Left lung (tissue), 10 donors: ENCODE data around the gene AFG1L. TPM values are rescaled to one million over a fixed set of nuclear protein-coding genes. Genes with fewer than 3 reads are reported as not detected.

Experiments
- ATAC-seq: fragments of 200-7000 bp; cut with Tn5 transposase; one replicate; pipeline ENCODE4 v1.9.1; 2020; ENCODE audit warnings: moderate library complexity
- DNase-seq, 4 donors: peaks; one replicate each; pipeline ENCODE4 v3.0.0-alpha.2; 2013 to 2020
- H3K27ac ChIP-seq, 2 donors: fragments of 200-600 bp; sonication (generic) in 1 of 2; one replicate each; pipeline versions ENCODE4 v1.5.0 to v1.8.0; 2020 to 2021
- H3K27me3 ChIP-seq, 2 donors: fragments of 200-600 bp; sonication (generic) in 1 of 2; one replicate each; pipeline versions ENCODE4 v1.5.0 to v1.8.0; 2020 to 2021
- H3K36me3 ChIP-seq, 2 donors: fragments of 200-600 bp; sonication (generic) in 1 of 2; one replicate each; pipeline versions ENCODE4 v1.5.0 to v1.8.0; 2020 to 2021
- H3K4me1 ChIP-seq, 2 donors: fragments of 200-600 bp; one replicate each; pipeline ENCODE4 v1.8.0; 2021
- H3K4me3 ChIP-seq, 2 donors: fragments of 200-600 bp; sonication (generic) in 1 of 2; one replicate each; pipeline versions ENCODE4 v1.5.0 to v1.8.0; 2020 to 2021; ENCODE audit warnings: mild to moderate bottlenecking in 1 of 2
- H3K9me3 ChIP-seq, 2 donors: fragments of 200-600 bp; sonication (generic) in 1 of 2; one replicate each; pipeline versions ENCODE4 v1.5.0 to v1.8.0; 2020 to 2021
- intact Hi-C, 2 donors: fragments of 100-400 bp; cut with DNase I; formaldehyde crosslinking; loops; one replicate each; pipeline versions ENCODE4 v1.11.2 to v1.14.2; 2022
- polyA plus RNA-seq, 6 donors: library from polyadenylated mRNA; unstranded; fragments of 120-200 nt; gene quantifications; one replicate each; pipeline ENCODE4 v1.2.1, GENCODE V29; 2013; ENCODE audit not compliant: insufficient read length in 6 of 6
- total RNA-seq, 2 donors: library from RNA; stranded (reverse); fragmentation: NEBNext Ultra II Directional; extraction: Animal tissue kit (Norgen Biotek cat#: 25700); gene quantifications; one replicate each; pipeline ENCODE4 v1.2.1, GENCODE V29; 2021
- TF ChIP-seq, protein P1 (sequence below), 2 donors: fragments of 200-600 bp; sonication (generic) in 1 of 2; IDR thresholded peaks; one replicate each; pipeline versions ENCODE4 v1.5.0 to v1.8.0; 2021; ENCODE audit warnings: antibody characterized with exemption in 2 of 2
- donor health status: DM: no; HTN: yes; CAD: no.
- donor health status: DM: no; HTN: no; CAD: no.

AFG1L gene
- total and polyA plus RNA-seq, 8 donors: 5.8 to 10.2 (median 7.7) TPM

DNA sequence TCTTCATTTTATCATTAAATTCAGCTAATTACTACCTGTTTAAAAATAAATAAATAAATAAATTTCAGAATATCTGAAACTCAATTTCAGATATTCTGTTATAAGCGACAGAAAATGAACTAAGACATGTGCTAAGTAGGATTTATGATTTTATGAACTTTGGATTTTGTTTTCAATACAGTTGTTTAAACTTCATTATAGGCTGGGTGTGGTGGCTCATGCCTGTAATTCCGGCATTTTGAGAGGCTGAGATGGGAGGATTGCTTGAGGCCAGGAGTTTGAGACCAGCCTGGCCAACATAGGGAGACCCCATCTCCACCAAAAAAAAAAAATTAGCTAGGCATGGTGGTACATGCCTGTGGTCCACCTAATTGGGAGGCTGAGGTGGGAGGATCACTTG, 36.0 kb downstream of the AFG1L start:
- no peak overlapping the region for H3K4me3 ChIP-seq
- ATAC-seq (no peak), DNase-seq (no peak)
- no peak overlapping the region for H3K27ac ChIP-seq
- no peaks in the 10 kb centered on the region for H3K9me3 ChIP-seq
- H3K4me1 ChIP-seq: no peaks in the 10 kb centered on the region
- intact Hi-C loops: no loop called here
- H3K27me3 ChIP-seq: no peaks in the 10 kb centered on the region
- TF ChIP-seq, protein P1, sequence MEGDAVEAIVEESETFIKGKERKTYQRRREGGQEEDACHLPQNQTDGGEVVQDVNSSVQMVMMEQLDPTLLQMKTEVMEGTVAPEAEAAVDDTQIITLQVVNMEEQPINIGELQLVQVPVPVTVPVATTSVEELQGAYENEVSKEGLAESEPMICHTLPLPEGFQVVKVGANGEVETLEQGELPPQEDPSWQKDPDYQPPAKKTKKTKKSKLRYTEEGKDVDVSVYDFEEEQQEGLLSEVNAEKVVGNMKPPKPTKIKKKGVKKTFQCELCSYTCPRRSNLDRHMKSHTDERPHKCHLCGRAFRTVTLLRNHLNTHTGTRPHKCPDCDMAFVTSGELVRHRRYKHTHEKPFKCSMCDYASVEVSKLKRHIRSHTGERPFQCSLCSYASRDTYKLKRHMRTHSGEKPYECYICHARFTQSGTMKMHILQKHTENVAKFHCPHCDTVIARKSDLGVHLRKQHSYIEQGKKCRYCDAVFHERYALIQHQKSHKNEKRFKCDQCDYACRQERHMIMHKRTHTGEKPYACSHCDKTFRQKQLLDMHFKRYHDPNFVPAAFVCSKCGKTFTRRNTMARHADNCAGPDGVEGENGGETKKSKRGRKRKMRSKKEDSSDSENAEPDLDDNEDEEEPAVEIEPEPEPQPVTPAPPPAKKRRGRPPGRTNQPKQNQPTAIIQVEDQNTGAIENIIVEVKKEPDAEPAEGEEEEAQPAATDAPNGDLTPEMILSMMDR (IDR thresholded peaks at IDR 0.05): no peak
- peaks cover 0 to 13% of the 10 kb centered on the region in 2 donors for H3K36me3 ChIP-seq

DNA sequence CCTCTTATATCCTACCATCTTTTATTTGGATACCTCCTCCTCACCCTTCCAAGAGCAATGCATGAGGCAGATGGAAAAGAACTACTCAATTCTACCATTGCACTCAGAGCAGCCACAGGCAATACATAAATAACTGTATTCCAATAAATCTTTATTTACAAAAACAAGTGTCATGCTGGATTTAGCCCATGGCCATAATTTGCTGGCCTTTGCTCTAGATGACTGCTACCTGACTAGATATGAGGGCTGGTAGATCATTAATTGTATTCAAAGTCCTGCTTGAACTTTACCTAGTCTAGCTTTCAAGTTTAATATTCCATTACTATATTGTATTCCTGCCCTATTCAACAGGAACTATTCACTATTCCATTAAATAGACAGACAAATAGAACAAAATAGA, 37.1 kb downstream of the AFG1L start:
- H3K36me3 ChIP-seq: peaks cover 0 to 7% of the 10 kb centered on the region in 2 donors
- TF ChIP-seq, protein P1 (IDR thresholded peaks at IDR 0.05): no peak
- no peak overlapping the region for H3K27ac ChIP-seq

GRCh38 chr6:108336971-108337370, 42.1 kb downstream of the AFG1L start:
- no peak for ATAC-seq
- intact Hi-C loops: no loop called here

More for the DNA sequence above, 37.1 kb downstream of the AFG1L start:
- DNase-seq (no peak), ATAC-seq (no peak)
- intact Hi-C loops: no loop called here
- H3K4me1 ChIP-seq: no peaks in the 10 kb centered on the region
- H3K4me3 ChIP-seq: no peak overlapping the region
- no peaks in the 10 kb centered on the region for H3K27me3 ChIP-seq
- H3K9me3 ChIP-seq: no peaks in the 10 kb centered on the region

GRCh38 chr6:108337721-108338120, 42.9 kb downstream of the AFG1L start:
- H3K27me3 ChIP-seq: no peaks in the 10 kb centered on the region
- no peak for ATAC-seq
- intact Hi-C loops: no loop called here

More at GRCh38 chr6:108336971-108337370, 42.1 kb downstream of the AFG1L start:
- no peak overlapping the region for H3K4me3 ChIP-seq
- TF ChIP-seq, protein P1 (IDR thresholded peaks at IDR 0.05): no peak
- H3K36me3 ChIP-seq: no peaks in the 10 kb centered on the region
- H3K4me1 ChIP-seq: no peaks in the 10 kb centered on the region
- no peaks in the 10 kb centered on the region for H3K27me3 ChIP-seq
- no peak overlapping the region for H3K27ac ChIP-seq
- DNase-seq: no peak
- H3K9me3 ChIP-seq: no peaks in the 10 kb centered on the region

GRCh38 chr6:108341372-108341771, 46.5 kb downstream of the AFG1L start:
- ATAC-seq: no peak

More at GRCh38 chr6:108337721-108338120, 42.9 kb downstream of the AFG1L start:
- Histone ChIP-seq H3K9me3 (no peaks in the 10 kb centered on the region), H3K36me3 (no peaks in the 10 kb centered on the region), H3K27ac (no peak overlapping the region), H3K4me1 (no peaks in the 10 kb centered on the region), H3K4me3 (no peak overlapping the region)
- TF ChIP-seq, protein P1 (IDR thresholded peaks at IDR 0.05): no peak
- no peak for DNase-seq

More at GRCh38 chr6:108341372-108341771, 46.5 kb downstream of the AFG1L start:
- Histone ChIP-seq H3K27me3 (no peaks in the 10 kb centered on the region), H3K9me3 (no peaks in the 10 kb centered on the region), H3K27ac (no peak overlapping the region), H3K36me3 (no peaks in the 10 kb centered on the region), H3K4me3 (no peak overlapping the region), H3K4me1 (no peaks in the 10 kb centered on the region)
- intact Hi-C loops: no loop called here
- no peak for DNase-seq
- TF ChIP-seq, protein P1 (IDR thresholded peaks at IDR 0.05): no peak
